OCI-LY7 (cell line): ENCODE results near the gene BCL2L11. TPM values are rescaled to one million over a fixed set of nuclear protein-coding genes. Genes with fewer than 3 reads are reported as not detected.

Experiments used
- Bru-seq: library from RNA; stranded (reverse); fragments of 400-500 nt; gene quantifications from one replicate; lab custom pipeline; 2021; lab: Mats Ljungman, UMichigan
- BruChase-seq, 2 experiments: library from RNA; stranded (reverse); fragments of 400-500 nt; gene quantifications; one replicate each; lab custom pipeline; 2021; lab: Mats Ljungman, UMichigan
- BruUV-seq: library from RNA; stranded (reverse); fragments of 400-500 nt; replicated peaks from 2 replicates; lab custom pipeline; 2021; lab: Mats Ljungman, UMichigan
- CTCF ChIA-PET: fragments of 300-600 bp; sonication (Branson Sonifier 250); formaldehyde crosslinking; loops from one replicate; lab custom pipeline; 2022; ENCODE audit warnings: antibody characterized with exemption; ENCODE audit not compliant: unreplicated experiment; lab: Charles Lee
- POLR2A ChIA-PET: fragments of 300-600 bp; sonication (Branson Sonifier 250); formaldehyde crosslinking; loops from one replicate; lab custom pipeline; 2022; ENCODE audit warnings: antibody characterized with exemption; lab: Charles Lee
- DNase-seq: peaks from one replicate; pipeline ENCODE4 v3.0.0-alpha.2; 2015; ENCODE audit warnings: low spot score
- H2AFZ ChIP-seq: fragments of 200-600 bp; sonication (generic), shearing (Covaris generic); 2 replicates; pipeline ENCODE4 v1.6.1; 2014; ENCODE audit warnings: mild to moderate bottlenecking, antibody characterized with exemption, low read length, moderate library complexity
- H3K27ac ChIP-seq: fragments of 200-600 bp; sonication (generic); 2 replicates; pipeline ENCODE4 v1.5.1; 2014; ENCODE audit warnings: mixed run types, low read depth, mild to moderate bottlenecking, moderate library complexity, low read length, inconsistent platforms; ENCODE audit not compliant: poor library complexity, severe bottlenecking
- H3K36me3 ChIP-seq: fragments of 200-600 bp; sonication (generic); 2 replicates; pipeline ENCODE4 v1.6.1; 2014; ENCODE audit warnings: mild to moderate bottlenecking, antibody characterized with exemption, low read length, moderate library complexity, mixed read lengths; ENCODE audit not compliant: insufficient read depth
- H3K4me1 ChIP-seq: fragments of 200-600 bp; sonication (generic); 2 replicates; pipeline ENCODE4 v1.5.1; 2014; ENCODE audit warnings: mild to moderate bottlenecking, low read length; ENCODE audit not compliant: insufficient read depth, poor library complexity, severe bottlenecking
- H3K4me2 ChIP-seq: fragments of 200-600 bp; sonication (generic); 2 replicates; pipeline ENCODE4 v1.6.1; 2014; ENCODE audit warnings: mild to moderate bottlenecking, low read length
- H3K4me3 ChIP-seq: fragments of 200-600 bp; sonication (generic); 2 replicates; pipeline ENCODE4 v1.5.1; 2014; ENCODE audit warnings: mild to moderate bottlenecking, low read depth, low read length; ENCODE audit not compliant: poor library complexity, severe bottlenecking
- H3K79me2 ChIP-seq: fragments of 200-600 bp; sonication (generic); 2 replicates; pipeline ENCODE4 v1.6.1; 2016; ENCODE audit warnings: low read depth, mild to moderate bottlenecking, low read length, moderate library complexity, mixed read lengths; ENCODE audit not compliant: insufficient read depth
- H3K9me2 ChIP-seq: fragments of 200-600 bp; sonication (generic); 2 replicates; pipeline ENCODE4 v1.6.1; 2016; ENCODE audit warnings: mild to moderate bottlenecking, low read length, mixed read lengths; ENCODE audit not compliant: insufficient read depth
- H3K9me3 ChIP-seq: fragments of 200-600 bp; sonication (generic); 2 replicates; pipeline ENCODE4 v1.6.1; 2014; ENCODE audit warnings: mild to moderate bottlenecking, mixed run types, low read length, mixed read lengths
- H4K20me1 ChIP-seq: fragments of 200-600 bp; sonication (generic); 2 replicates; pipeline ENCODE4 v1.6.1; 2014; ENCODE audit warnings: mild to moderate bottlenecking, antibody characterized with exemption, low read length, moderate library complexity, mixed read lengths; ENCODE audit not compliant: insufficient read depth
- EZH2phosphoT487 ChIP-seq: fragments of 200-600 bp; sonication (generic); IDR thresholded peaks from 2 replicates; pipeline ENCODE4 v1.6.1; 2018; ENCODE audit warnings: low read depth, borderline replicate concordance, mild to moderate bottlenecking, mixed run types, antibody characterized with exemption, low read length, moderate library complexity, mixed read lengths
- intact Hi-C: fragments of 100-400 bp; cut with micrococcal nuclease; formaldehyde crosslinking; loops from one replicate; pipeline ENCODE4 v1.10.0; 2022; ENCODE audit not compliant: unreplicated experiment
- long read RNA-seq: library from polyadenylated mRNA; stranded (forward); transcript quantifications from one replicate; pipeline ENCODE4 v2.0.0, GENCODE V29; 2022
- total RNA-seq, 2 experiments: library from RNA; depleted of rRNA in 1 of 2; stranded (reverse); fragments of >200 nt in 1 of 2; shearing (Covaris generic) in 1 of 2; gene quantifications; 2 replicates each; pipeline ENCODE4 v1.2.3, GENCODE V29; 2014 to 2022
- TF ChIP-seq, protein P1 (sequence below): fragments of 200-600 bp; sonication (generic); conservative IDR thresholded peaks from 2 replicates; pipeline ENCODE4 v1.5.1; 2014; ENCODE audit warnings: mild to moderate bottlenecking, antibody characterized with exemption, low read length, moderate library complexity, mixed read lengths

Gene BCL2L11, protein sequence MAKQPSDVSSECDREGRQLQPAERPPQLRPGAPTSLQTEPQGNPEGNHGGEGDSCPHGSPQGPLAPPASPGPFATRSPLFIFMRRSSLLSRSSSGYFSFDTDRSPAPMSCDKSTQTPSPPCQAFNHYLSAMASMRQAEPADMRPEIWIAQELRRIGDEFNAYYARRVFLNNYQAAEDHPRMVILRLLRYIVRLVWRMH
- 10.9 and 16.0 TPM in 2 replicates for total RNA-seq (2014; rRNA removed; shearing (Covaris generic))
- total RNA-seq (2022) = 20.3 and 21.2 TPM in 2 replicates
- Bru-seq, nascent RNA = percentile 85 among the genes with signal in this experiment
- BruChase-seq, experiment 1, labeled RNA remaining after a 6-hour chase = percentile 69 among the genes with signal in this experiment
- percentile 73 among the genes with signal in this experiment for BruChase-seq, experiment 2, labeled RNA remaining after a 2-hour chase
- long read RNA-seq, full-length matches to known transcripts = 5 of 18 reads
- long read RNA-seq, partial matches to known transcripts = 5 of 18 reads
- long read RNA-seq, other reads (novel, unspliced or antisense) = 8 of 18 reads

GRCh38 chr2:111120253-111121027, at the start of gene BCL2L11:
Gene BCL2L11, plus strand, starts transcription at chr2:111120914. Its CDS starts 2,832 bp downstream, at chr2:111123746.
- TF ChIP-seq EZH2phosphoT487 = no peak
- TF ChIP-seq, protein P1, sequence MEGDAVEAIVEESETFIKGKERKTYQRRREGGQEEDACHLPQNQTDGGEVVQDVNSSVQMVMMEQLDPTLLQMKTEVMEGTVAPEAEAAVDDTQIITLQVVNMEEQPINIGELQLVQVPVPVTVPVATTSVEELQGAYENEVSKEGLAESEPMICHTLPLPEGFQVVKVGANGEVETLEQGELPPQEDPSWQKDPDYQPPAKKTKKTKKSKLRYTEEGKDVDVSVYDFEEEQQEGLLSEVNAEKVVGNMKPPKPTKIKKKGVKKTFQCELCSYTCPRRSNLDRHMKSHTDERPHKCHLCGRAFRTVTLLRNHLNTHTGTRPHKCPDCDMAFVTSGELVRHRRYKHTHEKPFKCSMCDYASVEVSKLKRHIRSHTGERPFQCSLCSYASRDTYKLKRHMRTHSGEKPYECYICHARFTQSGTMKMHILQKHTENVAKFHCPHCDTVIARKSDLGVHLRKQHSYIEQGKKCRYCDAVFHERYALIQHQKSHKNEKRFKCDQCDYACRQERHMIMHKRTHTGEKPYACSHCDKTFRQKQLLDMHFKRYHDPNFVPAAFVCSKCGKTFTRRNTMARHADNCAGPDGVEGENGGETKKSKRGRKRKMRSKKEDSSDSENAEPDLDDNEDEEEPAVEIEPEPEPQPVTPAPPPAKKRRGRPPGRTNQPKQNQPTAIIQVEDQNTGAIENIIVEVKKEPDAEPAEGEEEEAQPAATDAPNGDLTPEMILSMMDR = peak; percentile 64
- Histone ChIP-seq H2AFZ (peak within 1 kb of the TSS; percentile 45; the same call in 1 of the 2 replicates), H3K9me2 (no peaks in the 10 kb centered on the region), H3K4me3 (peak within 1 kb of the TSS; percentile 96), H3K4me2 (peak within 1 kb of the TSS; percentile 98), H4K20me1 (peaks cover 27% of the 10 kb centered on the region), H3K4me1 (peaks cover 48% of the 10 kb centered on the region), H3K79me2 (peaks cover 43% of the 10 kb centered on the region), H3K27ac (peak within 1 kb of the TSS; percentile 75), H3K36me3 (peaks cover 35% of the 10 kb centered on the region), H3K9me3 (no peaks in the 10 kb centered on the region)
- DNase-seq = peak; percentile 95
- ChIA-PET CTCF (interaction anchor here (0.6 kb wide), 1 partner anchor 11 kb away, joined by 3 read pairs; no protein-coding TSS in a partner anchor), POLR2A (interaction anchor here (0.6 to 2.4 kb wide), 9 partner anchors 11 to 1154 kb away, joined by 3 to 12 read pairs (median 4); no protein-coding TSS in a partner anchor)
- intact Hi-C loops = loop anchor here (1.0 to 10.0 kb wide), 8 partner anchors 37 to 584 kb away; partner anchors contain the start of gene BUB1
- BruUV-seq = no TSS peak

DNA sequence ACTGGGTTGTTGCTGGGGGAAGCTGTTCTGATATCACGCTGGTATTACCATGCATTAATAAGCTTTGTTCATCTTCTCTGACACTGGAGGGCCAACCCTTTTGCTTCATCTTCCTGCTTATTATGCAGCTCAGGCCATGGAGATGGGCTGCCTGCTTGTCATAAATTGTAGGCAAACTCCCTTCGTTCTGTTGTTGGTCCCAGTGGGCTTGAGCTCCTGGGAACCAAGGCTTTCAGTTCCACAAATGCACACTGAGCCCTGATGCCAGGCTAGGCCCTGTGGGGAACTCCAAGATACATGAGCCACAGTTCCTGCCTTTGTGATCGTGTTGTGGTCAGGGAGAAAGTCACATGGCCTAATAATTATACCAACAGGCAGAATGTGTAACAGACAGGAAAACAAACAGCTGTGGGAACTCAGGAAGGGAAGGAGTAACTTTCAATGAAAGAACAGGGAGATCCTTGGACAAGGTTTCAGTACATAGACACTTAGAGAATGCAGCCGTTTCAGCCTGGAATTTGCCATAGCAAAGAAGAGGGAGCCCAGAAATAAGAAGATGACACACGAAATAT, 49.0 kb upstream of the BCL2L11 start:
- peak overlapping the region; percentile 82 for H2AFZ ChIP-seq
- H3K36me3 ChIP-seq = no peaks in the 10 kb centered on the region; the same call in 1 of the 2 replicates
- no peaks in the 10 kb centered on the region for H4K20me1 ChIP-seq
- intact Hi-C loops = no loop called here
- TF ChIP-seq, protein P1 = no peak
- TF ChIP-seq EZH2phosphoT487 = no peak
- no peaks in the 10 kb centered on the region for H3K79me2 ChIP-seq
- CTCF ChIA-PET = no interaction called here
- H3K4me2 ChIP-seq = peak overlapping the region; percentile 56
- no TSS peak for BruUV-seq
- H3K9me3 ChIP-seq = peaks cover 33% of the 10 kb centered on the region
- H3K4me3 ChIP-seq = no peak overlapping the region
- no peak for DNase-seq
- peak overlapping the region; percentile 2 for H3K27ac ChIP-seq
- POLR2A ChIA-PET = interaction anchor here (0.5 to 2.4 kb wide), 4 partner anchors 12 to 430 kb away, joined by 3 to 9 read pairs (median 4); no protein-coding TSS in a partner anchor
- H3K4me1 ChIP-seq = peaks cover 21% of the 10 kb centered on the region
- H3K9me2 ChIP-seq = no peaks in the 10 kb centered on the region
